ENCODE data around the gene ZCCHC7. TPM values are rescaled to one million over a fixed set of nuclear protein-coding genes. Genes with fewer than 3 reads are reported as not detected.

Gene ZCCHC7
- total RNA-seq, 2 experiments from 2014 or later: 26.8 to 28.1 TPM

DNA sequence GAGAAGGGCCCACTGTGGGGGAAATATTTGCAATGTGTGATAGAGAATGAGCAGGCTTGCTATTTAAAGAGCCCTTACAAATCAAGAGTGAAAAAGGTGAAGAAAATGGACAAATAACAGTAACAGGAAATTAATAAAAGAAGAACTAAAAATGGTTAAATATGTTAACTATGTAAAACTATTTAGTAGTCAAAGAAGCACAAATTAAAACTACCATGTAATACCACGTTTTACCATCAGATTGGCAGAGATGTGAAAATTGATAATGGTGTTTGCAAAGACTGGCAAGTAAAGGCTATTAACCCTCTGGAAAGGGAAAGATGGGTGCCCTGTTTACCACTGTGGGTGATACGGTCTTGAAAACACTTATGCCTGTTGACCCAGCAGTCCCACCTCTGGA lies 279.0 kb downstream of the ZCCHC7 start:
- intact Hi-C loops (cut with micrococcal nuclease): no loop called here
- ChIA-PET POLR2A (no interaction called here), CTCF (no interaction called here)
- Mint-ChIP-seq H3K36me3 (no peaks in the 10 kb centered on the region), H3K4me1 (ENCODE audit: low read depth) (peaks cover 5% of the 10 kb centered on the region), H3K27me3 (no peaks in the 10 kb centered on the region), H3K27ac (no peak overlapping the region), H3K4me3 (no peak overlapping the region), H3K9me3 (no peaks in the 10 kb centered on the region)
- no peak for DNase-seq

DNA sequence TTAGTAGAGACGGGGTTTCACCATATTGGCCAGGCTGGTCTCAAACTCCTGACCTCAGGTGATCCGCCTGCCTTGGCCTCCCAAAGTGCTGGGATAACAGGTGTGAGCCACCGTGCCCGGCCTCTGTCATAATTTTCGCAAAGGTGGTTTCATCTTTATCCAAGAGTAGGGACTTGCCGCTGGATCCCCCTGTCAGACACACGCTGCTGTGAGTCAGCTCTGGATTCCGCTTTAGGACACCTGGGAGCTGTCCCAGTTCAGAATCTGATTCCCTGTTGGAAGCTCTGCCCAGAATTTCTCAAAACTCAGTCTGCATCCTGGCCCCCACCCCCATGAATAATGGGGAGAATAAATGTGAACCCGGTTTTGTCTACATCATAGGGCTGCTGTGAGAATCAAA lies 284.2 kb downstream of the ZCCHC7 start:
- ChIA-PET POLR2A (no interaction called here), CTCF (interaction anchor here (0.6 to 1.0 kb wide), 2 partner anchors 9 to 11 kb away, joined by 3 read pairs; no protein-coding TSS in a partner anchor)
- H3K9me3 Mint-ChIP-seq: no peaks in the 10 kb centered on the region
- H3K4me1 Mint-ChIP-seq (ENCODE audit: low read depth): peaks cover 16% of the 10 kb centered on the region
- no peak for DNase-seq
- intact Hi-C loops (cut with micrococcal nuclease): loop anchor here (10.0 kb wide), 1 partner anchor 190 kb away; no protein-coding TSS in a partner anchor
- H3K4me3 Mint-ChIP-seq: no peak overlapping the region
- no peaks in the 10 kb centered on the region for H3K36me3 Mint-ChIP-seq
- H3K27me3 Mint-ChIP-seq: no peaks in the 10 kb centered on the region
- H3K27ac Mint-ChIP-seq: no peak overlapping the region

DNA sequence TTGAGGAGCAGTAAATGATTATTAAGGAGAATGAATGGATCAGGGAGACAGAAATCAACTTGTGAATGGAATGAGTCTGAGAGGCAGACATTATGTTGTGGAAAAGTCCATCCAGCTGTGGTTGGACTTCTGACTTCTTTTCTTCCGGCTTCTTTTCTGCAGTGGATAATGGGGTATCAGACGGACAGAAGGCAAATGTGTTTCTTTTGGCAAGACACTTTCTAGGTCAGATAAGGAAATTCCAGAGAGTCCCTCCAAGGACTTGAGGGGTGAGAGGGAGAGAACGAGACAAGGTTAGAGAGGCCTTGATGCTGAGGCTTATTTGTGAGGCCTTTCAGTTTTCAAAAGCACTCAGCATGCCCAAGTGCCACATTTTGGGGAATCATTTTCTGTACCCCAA lies 285.0 kb downstream of the ZCCHC7 start:
- Mint-ChIP-seq H3K4me1 (ENCODE audit: low read depth) (peaks cover 22% of the 10 kb centered on the region), H3K36me3 (no peaks in the 10 kb centered on the region), H3K27ac (no peak overlapping the region), H3K9me3 (no peaks in the 10 kb centered on the region), H3K4me3 (no peak overlapping the region), H3K27me3 (no peaks in the 10 kb centered on the region)
- POLR2A ChIA-PET: no interaction called here
- intact Hi-C loops (cut with micrococcal nuclease): loop anchor here (5.0 to 10.0 kb wide), 2 partner anchors 187 to 191 kb away; partner anchors contain the start of gene TOMM5
- no peak for DNase-seq
- CTCF ChIA-PET: no interaction called here

- ChIA-PET CTCF (no interaction called here), POLR2A (no interaction called here)
- Mint-ChIP-seq H3K27ac (no peak overlapping the region), H3K36me3 (no peaks in the 10 kb centered on the region), H3K4me3 (no peak overlapping the region), H3K27me3 (no peaks in the 10 kb centered on the region), H3K4me1 (ENCODE audit: low read depth) (peaks cover 28% of the 10 kb centered on the region), H3K9me3 (no peaks in the 10 kb centered on the region)
- intact Hi-C loops (cut with micrococcal nuclease): loop anchor here (5.0 to 10.0 kb wide), 2 partner anchors 186 to 191 kb away; partner anchors contain the start of gene TOMM5
- no peak for DNase-seq
These were observed 285.5 kb downstream of the ZCCHC7 start for GRCh38 chr9:37405764-37406380.

GRCh38 chr9:37406603-37407401 lies 286.4 kb downstream of the ZCCHC7 start:
- Mint-ChIP-seq H3K4me1 (ENCODE audit: low read depth) (peaks cover 37% of the 10 kb centered on the region), H3K4me3 (no peak overlapping the region), H3K36me3 (no peaks in the 10 kb centered on the region), H3K9me3 (no peaks in the 10 kb centered on the region), H3K27ac (no peak overlapping the region), H3K27me3 (no peaks in the 10 kb centered on the region)
- POLR2A ChIA-PET: interaction anchor here (1.2 kb wide), 1 partner anchor 15 kb away, joined by 3 read pairs; the partner anchor contains the start of gene GRHPR
- DNase-seq: no peak
- intact Hi-C loops (cut with micrococcal nuclease): loop anchor here (5.0 to 10.0 kb wide), 2 partner anchors 185 to 192 kb away; partner anchors contain the start of gene TOMM5
- CTCF ChIA-PET: interaction anchor here (0.6 to 1.1 kb wide), 4 partner anchors 9 to 185 kb away, joined by 3 to 4 read pairs (median 3); partner anchors contain the start of gene TOMM5

DNA sequence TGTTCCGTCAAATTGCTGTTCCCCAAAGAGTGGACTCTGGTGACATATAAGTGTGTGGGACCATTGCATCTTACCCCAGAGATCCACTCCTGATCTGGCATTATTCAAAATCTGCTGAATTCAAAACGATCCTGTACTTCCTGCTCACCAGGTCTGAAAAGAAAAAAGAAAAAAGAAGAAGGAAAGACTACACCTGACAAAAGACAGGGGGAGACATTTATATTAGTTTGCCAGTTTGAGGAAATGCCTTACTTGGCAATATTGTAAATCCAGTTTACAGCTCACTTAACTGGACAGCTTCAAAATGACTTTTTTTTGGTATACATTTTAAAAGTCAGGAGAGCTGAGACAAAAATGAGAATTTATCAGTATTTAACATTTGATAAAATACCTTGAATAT lies 287.1 kb downstream of the ZCCHC7 start:
- CTCF ChIA-PET: interaction anchor here (0.6 to 1.1 kb wide), 4 partner anchors 9 to 185 kb away, joined by 3 to 4 read pairs (median 3); partner anchors contain the start of gene TOMM5
- no peak overlapping the region for H3K4me3 Mint-ChIP-seq

More for the DNA sequence above, 287.1 kb downstream of the ZCCHC7 start:
- intact Hi-C loops (cut with micrococcal nuclease): loop anchor here (5.0 to 10.0 kb wide), 2 partner anchors 185 to 193 kb away; partner anchors contain the start of gene TOMM5
- Mint-ChIP-seq H3K4me1 (ENCODE audit: low read depth) (peaks cover 44% of the 10 kb centered on the region), H3K27ac (no peak overlapping the region), H3K9me3 (no peaks in the 10 kb centered on the region), H3K36me3 (no peaks in the 10 kb centered on the region), H3K27me3 (no peaks in the 10 kb centered on the region)
- no peak for DNase-seq
- POLR2A ChIA-PET: interaction anchor here (1.2 kb wide), 1 partner anchor 15 kb away, joined by 3 read pairs; the partner anchor contains the start of gene GRHPR

Other genes with a start within 250 kb of the ZCCHC7 start
- gene PAX5, start 86.3 kb upstream of the ZCCHC7 start, total RNA-seq: under 1 TPM; 0.12 to 0.15 TPM

Data from activated CD4-positive, alpha-beta memory T cell treated with anti-CD3 and anti-CD28 coated beads for 36 hours (primary cell).